Activated T-helper 2 cell treated with anti-CD3 and anti-CD28 coated beads, Interferon-gamma antibody, Interleukin-2, Interleukin-4, amounts not matched to agents 10 μg/mL and 5 μg/mL and 100 μg/mL, durations not matched to agents 14 hours and 24 hours and 36 hours (primary cell): ENCODE measurements around the gene AP1S3. TPM values are rescaled to one million over a fixed set of nuclear protein-coding genes. Genes with fewer than 3 reads are reported as not detected.

Experiments
- DNase-seq: peaks from one replicate; pipeline ENCODE4 v3.0.0; 2021; ENCODE audit warnings: low spot score
- H3K27ac Mint-ChIP-seq: one replicate; pipeline ENCODE4 v1.8.0; 2021; ENCODE audit warnings: mixed read lengths
- H3K27me3 Mint-ChIP-seq: one replicate; pipeline ENCODE4 v1.8.0; 2021; ENCODE audit warnings: low read depth, mixed read lengths
- H3K36me3 Mint-ChIP-seq: one replicate; pipeline ENCODE4 v1.8.0; 2021; ENCODE audit warnings: low read depth, mixed read lengths
- H3K4me1 Mint-ChIP-seq: one replicate; pipeline ENCODE4 v1.8.0; 2021; ENCODE audit warnings: low read depth, mixed read lengths
- H3K4me3 Mint-ChIP-seq: one replicate; pipeline ENCODE4 v1.8.0; 2021; ENCODE audit warnings: low read depth, mild to moderate bottlenecking, moderate library complexity, mixed read lengths
- H3K9me3 Mint-ChIP-seq: one replicate; pipeline ENCODE4 v1.8.0; 2021; ENCODE audit warnings: mixed read lengths
- intact Hi-C: fragments of 100-400 bp; cut with micrococcal nuclease; formaldehyde crosslinking; loops from one replicate; pipeline ENCODE4 v1.15.1; 2023
- total RNA-seq: library from RNA; stranded (reverse); gene quantifications from 2 replicates; pipeline ENCODE4 v1.2.3, GENCODE V29; 2022

AP1S3 gene
- total RNA-seq, 1 donor from 2014 or later, result 13.9 TPM

- Mint-ChIP-seq H3K4me1 (no peaks in the 10 kb centered on the region), H3K4me3 (no peak overlapping the region)
Measured at GRCh38 chr2:223737207-223737606, 100.2 kb downstream of the AP1S3 start.

GRCh38 chr2:223736488-223736887 is 100.9 kb downstream of the AP1S3 start:
- Mint-ChIP-seq H3K4me1 (no peaks in the 10 kb centered on the region), H3K36me3 (no peaks in the 10 kb centered on the region), H3K9me3 (no peaks in the 10 kb centered on the region), H3K27ac (no peak overlapping the region), H3K27me3 (peaks cover 8% of the 10 kb centered on the region), H3K4me3 (no peak overlapping the region)
- no peak for DNase-seq
- intact Hi-C loops, result no loop called here

More at GRCh38 chr2:223737207-223737606, 100.2 kb downstream of the AP1S3 start:
- Mint-ChIP-seq H3K27me3 (peaks cover 9% of the 10 kb centered on the region), H3K36me3 (no peaks in the 10 kb centered on the region), H3K27ac (no peak overlapping the region), H3K9me3 (no peaks in the 10 kb centered on the region)
- intact Hi-C loops, result no loop called here
- no peak for DNase-seq

- no peak for DNase-seq
- intact Hi-C loops, result no loop called here
- Mint-ChIP-seq H3K9me3 (no peaks in the 10 kb centered on the region), H3K4me1 (no peaks in the 10 kb centered on the region), H3K27ac (no peak overlapping the region), H3K4me3 (no peak overlapping the region), H3K36me3 (no peaks in the 10 kb centered on the region), H3K27me3 (peaks cover 8% of the 10 kb centered on the region)
Measured at GRCh38 chr2:223735659-223736244, 101.6 kb downstream of the AP1S3 start.

- Mint-ChIP-seq H3K9me3 (no peaks in the 10 kb centered on the region), H3K4me1 (no peaks in the 10 kb centered on the region), H3K36me3 (no peaks in the 10 kb centered on the region), H3K27me3 (peaks cover 8% of the 10 kb centered on the region), H3K27ac (no peak overlapping the region), H3K4me3 (no peak overlapping the region)
- intact Hi-C loops, result no loop called here
- no peak for DNase-seq
Measured at GRCh38 chr2:223735035-223735640, 102.2 kb downstream of the AP1S3 start.

GRCh38 chr2:223734346-223734745 is 103.0 kb downstream of the AP1S3 start:
- no peaks in the 10 kb centered on the region for H3K36me3 Mint-ChIP-seq
- H3K9me3 Mint-ChIP-seq, result no peaks in the 10 kb centered on the region
- no peaks in the 10 kb centered on the region for H3K4me1 Mint-ChIP-seq
- no peak for DNase-seq
- peaks cover 5% of the 10 kb centered on the region for H3K27me3 Mint-ChIP-seq
- no peak overlapping the region for H3K27ac Mint-ChIP-seq
- H3K4me3 Mint-ChIP-seq, result no peak overlapping the region
- intact Hi-C loops, result no loop called here

GRCh38 chr2:223732346-223732745 is 105.0 kb downstream of the AP1S3 start:
- H3K36me3 Mint-ChIP-seq, result no peaks in the 10 kb centered on the region
- H3K27me3 Mint-ChIP-seq, result no peaks in the 10 kb centered on the region
- H3K4me1 Mint-ChIP-seq, result no peaks in the 10 kb centered on the region
- H3K27ac Mint-ChIP-seq, result no peak overlapping the region
- H3K4me3 Mint-ChIP-seq, result no peak overlapping the region
- no peaks in the 10 kb centered on the region for H3K9me3 Mint-ChIP-seq
- DNase-seq, result no peak
- intact Hi-C loops, result no loop called here

- H3K9me3 Mint-ChIP-seq, result no peaks in the 10 kb centered on the region
- intact Hi-C loops, result no loop called here
- H3K27ac Mint-ChIP-seq, result no peak overlapping the region
- no peak for DNase-seq
- no peak overlapping the region for H3K4me3 Mint-ChIP-seq
- H3K27me3 Mint-ChIP-seq, result no peaks in the 10 kb centered on the region
- no peaks in the 10 kb centered on the region for H3K36me3 Mint-ChIP-seq
- no peaks in the 10 kb centered on the region for H3K4me1 Mint-ChIP-seq
Measured at GRCh38 chr2:223731503-223731902, 105.9 kb downstream of the AP1S3 start.

- intact Hi-C loops, result loop anchor here (5.0 to 10.0 kb wide), 3 partner anchors 37 to 555 kb away; no protein-coding TSS in a partner anchor
- H3K27me3 Mint-ChIP-seq, result peaks cover 3% of the 10 kb centered on the region
Measured at GRCh38 chr2:223729781-223730180, 107.6 kb downstream of the AP1S3 start.

GRCh38 chr2:223727562-223727961 is 109.8 kb downstream of the AP1S3 start:
- Mint-ChIP-seq H3K4me3 (no peak overlapping the region), H3K9me3 (no peaks in the 10 kb centered on the region), H3K4me1 (peaks cover 8% of the 10 kb centered on the region), H3K27ac (no peak overlapping the region), H3K36me3 (no peaks in the 10 kb centered on the region), H3K27me3 (peaks cover 3% of the 10 kb centered on the region)
- DNase-seq, result peak; percentile 15
- intact Hi-C loops, result loop anchor here (1.0 to 10.0 kb wide), 4 partner anchors 35 to 557 kb away; no protein-coding TSS in a partner anchor

More at GRCh38 chr2:223729781-223730180, 107.6 kb downstream of the AP1S3 start:
- no peak overlapping the region for H3K27ac Mint-ChIP-seq
- no peaks in the 10 kb centered on the region for H3K9me3 Mint-ChIP-seq
- H3K4me3 Mint-ChIP-seq, result no peak overlapping the region
- H3K4me1 Mint-ChIP-seq, result peaks cover 8% of the 10 kb centered on the region
- no peak for DNase-seq
- H3K36me3 Mint-ChIP-seq, result no peaks in the 10 kb centered on the region

- Mint-ChIP-seq H3K36me3 (no peaks in the 10 kb centered on the region), H3K4me3 (no peak overlapping the region), H3K4me1 (peaks cover 8% of the 10 kb centered on the region), H3K27ac (no peak overlapping the region), H3K27me3 (peaks cover 3% of the 10 kb centered on the region), H3K9me3 (no peaks in the 10 kb centered on the region)
- intact Hi-C loops, result loop anchor here (5.0 to 10.0 kb wide), 3 partner anchors 34 to 559 kb away; no protein-coding TSS in a partner anchor
- DNase-seq, result no peak
Measured at GRCh38 chr2:223725986-223726970, 111.1 kb downstream of the AP1S3 start.

GRCh38 chr2:223725494-223725893 is 111.9 kb downstream of the AP1S3 start:
- intact Hi-C loops, result loop anchor here (5.0 to 10.0 kb wide), 3 partner anchors 33 to 559 kb away; no protein-coding TSS in a partner anchor
- Mint-ChIP-seq H3K9me3 (no peaks in the 10 kb centered on the region), H3K4me1 (peaks cover 8% of the 10 kb centered on the region), H3K4me3 (no peak overlapping the region), H3K27me3 (peaks cover 3% of the 10 kb centered on the region), H3K36me3 (no peaks in the 10 kb centered on the region), H3K27ac (no peak overlapping the region)
- no peak for DNase-seq

- H3K27ac Mint-ChIP-seq, result no peak overlapping the region
- no peaks in the 10 kb centered on the region for H3K9me3 Mint-ChIP-seq
- peaks cover 3% of the 10 kb centered on the region for H3K27me3 Mint-ChIP-seq
- peaks cover 8% of the 10 kb centered on the region for H3K4me1 Mint-ChIP-seq
- H3K4me3 Mint-ChIP-seq, result no peak overlapping the region
- H3K36me3 Mint-ChIP-seq, result no peaks in the 10 kb centered on the region
- intact Hi-C loops, result loop anchor here (5.0 to 10.0 kb wide), 3 partner anchors 33 to 560 kb away; no protein-coding TSS in a partner anchor
- DNase-seq, result no peak
Measured at GRCh38 chr2:223724861-223725260, 112.5 kb downstream of the AP1S3 start.
